ENCODE measurements around the gene ASPDH. TPM values are rescaled to one million over a fixed set of nuclear protein-coding genes. Genes with fewer than 3 reads are reported as not detected.

Gene ASPDH
- polyA plus RNA-seq, 2 donors, result not detected

DNA sequence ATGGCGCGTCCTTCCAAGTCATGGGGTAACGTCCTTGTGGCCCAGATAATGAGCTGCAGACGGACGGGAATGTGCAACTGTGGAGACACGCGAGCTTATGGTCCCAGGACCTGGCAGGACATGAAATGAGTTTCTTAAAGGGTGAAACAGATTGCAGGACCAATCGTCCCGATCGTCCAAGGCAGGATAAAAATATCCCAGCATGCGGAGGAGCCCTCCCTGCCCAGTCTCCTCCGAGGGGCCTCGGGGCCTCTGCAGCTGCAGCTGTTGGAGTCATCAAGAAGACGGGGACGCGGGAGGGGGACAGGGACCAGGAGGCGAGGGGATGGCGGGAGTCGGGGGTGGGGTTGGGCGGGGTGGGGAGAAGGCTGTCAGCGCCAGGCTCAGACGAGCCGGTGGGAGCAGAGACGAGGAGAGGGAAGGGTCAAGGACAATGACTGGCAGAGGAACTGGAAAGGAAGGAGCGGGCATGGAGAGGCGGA, 22.7 kb downstream of the ASPDH start:
- Histone ChIP-seq H3K4me1 (ENCODE audit: control insufficient read depth in 2 of 2, insufficient read depth in 2 of 2, low read length in 1 of 2) (peaks cover 0 to 4% of the 10 kb centered on the region in 2 donors), H3K9me3 (ENCODE audit: control insufficient read depth in 2 of 2, insufficient read depth in 1 of 2, low read depth in 1 of 2, low read length in 1 of 2) (no peaks in the 10 kb centered on the region), H3K27me3 (ENCODE audit: control insufficient read depth in 1 of 2, insufficient read depth in 2 of 2, low read length in 2 of 2) (no peaks in the 10 kb centered on the region), H3K36me3 (ENCODE audit: control insufficient read depth in 2 of 2, insufficient read depth in 2 of 2, low read length in 1 of 2) (no peaks in the 10 kb centered on the region), H3K4me3 (ENCODE audit: low read depth in 1 of 2, low read length in 2 of 2) (no peak overlapping the region), H3K27ac (ENCODE audit: low read depth in 2 of 2, low read length in 1 of 2) (no peak overlapping the region)
- 41 to 45% methylated on average over 26 of the region's 26 CpGs for WGBS, 2 donors

DNA sequence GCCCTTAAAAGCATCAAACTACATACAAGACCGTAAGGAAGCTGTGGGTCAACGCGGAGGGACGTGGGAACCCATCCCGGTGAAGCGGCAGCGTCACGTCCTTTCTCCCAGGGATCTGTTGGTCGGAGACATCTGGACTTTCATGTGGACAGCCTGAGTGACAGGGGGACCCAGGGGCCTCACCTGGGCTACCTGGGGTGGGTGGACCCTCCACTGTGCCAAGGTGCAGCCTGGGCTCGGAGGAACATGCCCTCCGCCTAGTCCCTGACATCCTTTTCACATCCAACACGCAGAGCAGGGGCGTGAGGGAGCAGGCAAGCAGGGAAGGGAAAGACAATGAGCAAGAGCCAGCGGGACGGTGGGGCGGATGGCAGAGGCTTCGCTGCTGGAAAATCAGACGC, 23.3 kb downstream of the ASPDH start:
- Histone ChIP-seq H3K27ac (ENCODE audit: low read depth in 2 of 2, low read length in 1 of 2) (no peak overlapping the region), H3K9me3 (ENCODE audit: control insufficient read depth in 2 of 2, insufficient read depth in 1 of 2, low read depth in 1 of 2, low read length in 1 of 2) (no peaks in the 10 kb centered on the region), H3K4me3 (ENCODE audit: low read depth in 1 of 2, low read length in 2 of 2) (peak overlapping the region in 1 of 2 donors; percentile 2), H3K27me3 (ENCODE audit: control insufficient read depth in 1 of 2, insufficient read depth in 2 of 2, low read length in 2 of 2) (no peaks in the 10 kb centered on the region), H3K36me3 (ENCODE audit: control insufficient read depth in 2 of 2, insufficient read depth in 2 of 2, low read length in 1 of 2) (no peaks in the 10 kb centered on the region), H3K4me1 (ENCODE audit: control insufficient read depth in 2 of 2, insufficient read depth in 2 of 2, low read length in 1 of 2) (peaks cover 0 to 4% of the 10 kb centered on the region in 2 donors)
- WGBS, 2 donors, result 92 to 95% methylated on average over 18 of the region's 18 CpGs

DNA sequence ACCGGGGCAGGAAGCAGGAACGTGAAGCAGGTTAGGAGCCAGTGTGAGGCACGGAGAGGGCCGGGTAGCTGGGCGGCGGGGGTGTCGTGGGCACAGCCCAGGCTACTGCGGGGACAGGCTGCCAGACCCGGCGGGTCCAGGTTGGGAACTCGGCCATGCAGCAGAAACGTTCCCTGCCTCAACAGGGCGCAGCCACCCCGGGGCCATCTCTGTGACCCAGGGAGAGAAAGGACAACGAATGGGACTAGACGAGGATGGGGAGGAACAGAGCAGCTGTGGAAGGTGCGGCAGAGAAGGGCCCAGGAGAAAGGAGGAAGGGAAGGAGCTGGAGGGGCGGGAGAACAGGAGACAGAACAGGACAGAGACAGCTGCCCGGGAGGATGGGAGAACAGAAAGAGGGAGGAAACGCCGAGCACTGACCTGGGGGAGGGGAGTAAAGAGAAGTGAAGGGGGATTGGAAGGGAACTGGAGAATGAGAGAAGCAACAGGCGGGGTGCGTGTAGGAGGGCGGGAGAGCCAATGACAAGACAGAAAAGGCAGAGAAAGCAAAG, 24.2 kb downstream of the ASPDH start:
- H3K4me1 ChIP-seq (ENCODE audit: control insufficient read depth in 2 of 2, insufficient read depth in 2 of 2, low read length in 1 of 2), result peaks cover 0 to 4% of the 10 kb centered on the region in 2 donors
- H3K27ac ChIP-seq (ENCODE audit: low read depth in 2 of 2, low read length in 1 of 2), result no peak overlapping the region
- peaks cover 0 to 3% of the 10 kb centered on the region in 2 donors for H3K36me3 ChIP-seq (ENCODE audit: control insufficient read depth in 2 of 2, insufficient read depth in 2 of 2, low read length in 1 of 2)
- WGBS, 2 donors, result 53 to 61% methylated on average over 23 to 24 of the region's 24 CpGs
- H3K4me3 ChIP-seq (ENCODE audit: low read depth in 1 of 2, low read length in 2 of 2), result no peak overlapping the region
- peaks cover 0 to 3% of the 10 kb centered on the region in 2 donors for H3K9me3 ChIP-seq (ENCODE audit: control insufficient read depth in 2 of 2, insufficient read depth in 1 of 2, low read depth in 1 of 2, low read length in 1 of 2)
- H3K27me3 ChIP-seq (ENCODE audit: control insufficient read depth in 1 of 2, insufficient read depth in 2 of 2, low read length in 2 of 2), result no peaks in the 10 kb centered on the region

DNA sequence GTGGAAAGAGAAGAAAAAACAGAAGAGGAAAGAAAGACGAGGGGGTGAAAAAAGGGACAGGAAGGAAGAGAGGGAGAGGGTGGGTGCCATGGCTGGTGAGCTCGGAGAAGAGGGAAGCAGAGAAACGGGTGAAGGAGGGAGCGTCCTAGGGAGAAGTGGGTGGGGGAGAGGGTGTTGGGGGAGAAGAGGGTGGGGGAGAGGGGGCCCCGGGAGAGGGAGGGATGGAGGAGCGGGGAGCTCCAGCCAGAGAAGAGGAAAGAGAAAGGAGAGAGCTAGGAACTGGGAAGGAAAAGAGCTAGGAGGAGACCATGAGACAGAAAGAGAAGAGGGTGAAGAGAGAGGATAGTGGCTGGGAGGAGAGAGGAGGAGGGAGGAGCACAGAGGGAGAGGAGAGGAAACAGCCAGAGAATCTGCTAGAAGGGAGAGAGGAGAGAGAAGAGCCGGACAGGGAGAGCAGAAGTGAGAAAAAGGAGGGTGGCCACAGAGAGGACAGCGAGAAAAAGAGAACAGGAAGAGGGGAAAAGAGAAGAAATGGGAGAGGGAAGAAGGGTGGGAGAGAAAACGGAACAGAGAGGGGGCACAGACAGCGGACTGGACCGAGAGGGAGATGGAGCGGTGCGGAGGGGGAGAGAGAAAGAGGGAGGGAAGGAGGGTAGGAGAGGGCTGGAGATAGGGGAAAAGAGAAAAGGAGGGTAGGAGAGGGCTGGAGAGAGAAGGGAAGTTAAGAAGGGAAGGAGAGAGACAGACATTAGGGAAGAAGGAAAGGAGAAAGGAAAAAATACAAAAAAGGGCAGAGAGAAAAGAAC, 25.1 kb downstream of the ASPDH start:
- Histone ChIP-seq H3K27me3 (ENCODE audit: control insufficient read depth in 1 of 2, insufficient read depth in 2 of 2, low read length in 2 of 2) (no peaks in the 10 kb centered on the region), H3K4me3 (ENCODE audit: low read depth in 1 of 2, low read length in 2 of 2) (no peak overlapping the region), H3K9me3 (ENCODE audit: control insufficient read depth in 2 of 2, insufficient read depth in 1 of 2, low read depth in 1 of 2, low read length in 1 of 2) (peaks cover 0 to 3% of the 10 kb centered on the region in 2 donors), H3K27ac (ENCODE audit: low read depth in 2 of 2, low read length in 1 of 2) (no peak overlapping the region), H3K36me3 (ENCODE audit: control insufficient read depth in 2 of 2, insufficient read depth in 2 of 2, low read length in 1 of 2) (peaks cover 0 to 3% of the 10 kb centered on the region in 2 donors), H3K4me1 (ENCODE audit: control insufficient read depth in 2 of 2, insufficient read depth in 2 of 2, low read length in 1 of 2) (peaks cover 0 to 4% of the 10 kb centered on the region in 2 donors)
- 37 to 38% methylated on average over 13 of the region's 13 CpGs for WGBS, 2 donors

DNA sequence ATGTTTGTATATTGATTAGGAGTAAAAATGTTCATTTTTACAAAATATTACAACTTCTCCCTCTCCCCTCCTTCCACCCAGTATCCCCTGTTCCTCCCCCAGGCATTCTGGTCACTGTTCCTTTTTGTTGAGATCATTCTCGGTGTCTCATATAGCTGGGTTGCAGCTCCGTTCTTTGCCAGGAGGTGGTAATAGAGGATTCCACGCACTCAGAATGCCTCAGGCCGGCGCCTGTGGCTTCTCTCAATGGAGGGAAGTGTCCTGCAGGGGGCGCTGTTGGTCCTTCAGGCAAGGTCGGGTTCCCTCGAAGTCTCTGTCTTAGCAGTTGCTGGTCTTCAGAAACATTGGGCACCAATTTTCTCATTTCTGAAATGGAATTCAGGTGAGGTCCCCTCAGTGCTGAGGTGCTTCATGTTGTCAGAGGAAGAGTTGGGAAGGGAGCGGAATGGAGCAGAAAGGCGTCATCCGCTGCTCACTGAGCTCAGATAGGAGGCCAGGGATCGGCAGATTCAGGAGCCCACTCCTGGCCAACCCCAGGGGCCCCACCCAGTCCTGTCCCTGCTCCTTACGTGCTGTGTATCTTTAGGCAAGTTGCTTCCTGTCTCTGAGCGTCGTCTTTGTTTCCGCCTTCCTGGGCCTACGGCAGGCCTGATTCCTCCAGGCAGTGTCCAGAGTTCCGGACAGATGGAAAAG, 26.7 kb downstream of the ASPDH start:
- Histone ChIP-seq H3K4me3 (ENCODE audit: low read depth in 1 of 2, low read length in 2 of 2) (no peak overlapping the region), H3K27me3 (ENCODE audit: control insufficient read depth in 1 of 2, insufficient read depth in 2 of 2, low read length in 2 of 2) (no peaks in the 10 kb centered on the region), H3K9me3 (ENCODE audit: control insufficient read depth in 2 of 2, insufficient read depth in 1 of 2, low read depth in 1 of 2, low read length in 1 of 2) (peaks cover 0 to 3% of the 10 kb centered on the region in 2 donors), H3K4me1 (ENCODE audit: control insufficient read depth in 2 of 2, insufficient read depth in 2 of 2, low read length in 1 of 2) (peaks cover 0 to 4% of the 10 kb centered on the region in 2 donors), H3K27ac (ENCODE audit: low read depth in 2 of 2, low read length in 1 of 2) (no peak overlapping the region), H3K36me3 (ENCODE audit: control insufficient read depth in 2 of 2, insufficient read depth in 2 of 2, low read length in 1 of 2) (peaks cover 3 to 10% of the 10 kb centered on the region in 2 donors)
- 72 to 75% methylated on average over 18 of the region's 18 CpGs for WGBS, 2 donors

DNA sequence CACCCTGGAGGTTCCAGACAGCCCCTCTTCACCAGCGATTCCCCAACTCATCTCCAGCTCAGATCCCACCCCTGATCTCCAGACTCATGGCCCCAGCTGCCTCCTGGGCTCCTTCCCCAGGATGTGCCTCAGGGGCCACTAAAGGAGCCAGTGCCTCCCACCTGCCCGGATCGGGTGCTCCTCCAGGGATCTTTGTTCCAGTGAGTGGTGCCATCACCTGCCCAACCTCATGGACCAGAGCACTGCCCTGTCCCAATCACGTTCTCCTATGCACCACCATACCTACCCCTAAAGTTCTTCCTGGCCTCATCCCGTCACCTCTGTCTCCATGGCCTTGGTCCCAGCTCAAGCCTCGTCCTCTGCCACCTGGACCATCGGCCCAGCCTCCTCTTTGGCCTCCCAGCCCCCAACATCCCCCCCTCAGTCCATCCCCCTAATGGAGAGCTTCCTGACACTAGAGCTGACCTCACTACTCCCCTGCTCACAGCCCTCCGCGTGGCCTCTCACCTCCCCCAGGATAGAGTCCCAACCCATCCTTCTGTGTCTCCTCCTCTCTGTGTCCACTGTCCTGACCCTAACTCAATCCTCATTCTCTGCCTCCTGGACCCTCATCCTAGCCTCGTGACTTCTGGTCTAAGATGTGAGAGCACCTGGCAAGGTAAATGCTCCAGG, 28.3 kb downstream of the ASPDH start:
- H3K9me3 ChIP-seq (ENCODE audit: control insufficient read depth in 2 of 2, insufficient read depth in 1 of 2, low read depth in 1 of 2, low read length in 1 of 2), result peaks cover 0 to 3% of the 10 kb centered on the region in 2 donors
- no peak overlapping the region for H3K27ac ChIP-seq (ENCODE audit: low read depth in 2 of 2, low read length in 1 of 2)
- peaks cover 0 to 4% of the 10 kb centered on the region in 2 donors for H3K4me1 ChIP-seq (ENCODE audit: control insufficient read depth in 2 of 2, insufficient read depth in 2 of 2, low read length in 1 of 2)
- H3K4me3 ChIP-seq (ENCODE audit: low read depth in 1 of 2, low read length in 2 of 2), result no peak overlapping the region
- no peaks in the 10 kb centered on the region for H3K27me3 ChIP-seq (ENCODE audit: control insufficient read depth in 1 of 2, insufficient read depth in 2 of 2, low read length in 2 of 2)
- 90 to 94% methylated on average over 10 of the region's 10 CpGs for WGBS, 2 donors
- peaks cover 3 to 23% of the 10 kb centered on the region in 2 donors for H3K36me3 ChIP-seq (ENCODE audit: control insufficient read depth in 2 of 2, insufficient read depth in 2 of 2, low read length in 1 of 2)

DNA sequence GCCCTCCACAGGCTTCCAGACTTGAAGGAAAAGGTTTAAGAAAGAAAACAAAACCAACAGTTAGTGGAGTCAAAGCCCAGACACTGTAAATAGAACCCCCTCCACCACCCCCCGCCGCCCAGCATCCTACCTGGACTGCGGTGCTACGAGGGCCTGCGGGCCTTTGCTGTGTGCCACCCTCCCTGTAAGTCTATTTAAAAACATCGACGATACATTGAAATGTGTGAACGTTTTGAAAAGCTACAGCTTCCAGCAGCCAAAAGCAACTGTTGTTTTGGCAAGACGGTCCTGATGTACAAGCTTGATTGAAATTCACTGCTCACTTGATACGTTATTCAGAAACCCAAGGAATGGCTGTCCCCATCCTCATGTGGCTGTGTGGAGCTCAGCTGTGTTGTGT, 30.8 kb downstream of the ASPDH start:
- Histone ChIP-seq H3K4me3 (ENCODE audit: low read depth in 1 of 2, low read length in 2 of 2) (no peak overlapping the region), H3K27ac (ENCODE audit: low read depth in 2 of 2, low read length in 1 of 2) (no peak overlapping the region), H3K27me3 (ENCODE audit: control insufficient read depth in 1 of 2, insufficient read depth in 2 of 2, low read length in 2 of 2) (no peaks in the 10 kb centered on the region), H3K36me3 (ENCODE audit: control insufficient read depth in 2 of 2, insufficient read depth in 2 of 2, low read length in 1 of 2) (peaks cover 3 to 39% of the 10 kb centered on the region in 2 donors), H3K4me1 (ENCODE audit: control insufficient read depth in 2 of 2, insufficient read depth in 2 of 2, low read length in 1 of 2) (peaks cover 0 to 4% of the 10 kb centered on the region in 2 donors), H3K9me3 (ENCODE audit: control insufficient read depth in 2 of 2, insufficient read depth in 1 of 2, low read depth in 1 of 2, low read length in 1 of 2) (peaks cover 0 to 3% of the 10 kb centered on the region in 2 donors)
- 86 to 88% methylated on average over 10 of the region's 10 CpGs for WGBS, 2 donors

DNA sequence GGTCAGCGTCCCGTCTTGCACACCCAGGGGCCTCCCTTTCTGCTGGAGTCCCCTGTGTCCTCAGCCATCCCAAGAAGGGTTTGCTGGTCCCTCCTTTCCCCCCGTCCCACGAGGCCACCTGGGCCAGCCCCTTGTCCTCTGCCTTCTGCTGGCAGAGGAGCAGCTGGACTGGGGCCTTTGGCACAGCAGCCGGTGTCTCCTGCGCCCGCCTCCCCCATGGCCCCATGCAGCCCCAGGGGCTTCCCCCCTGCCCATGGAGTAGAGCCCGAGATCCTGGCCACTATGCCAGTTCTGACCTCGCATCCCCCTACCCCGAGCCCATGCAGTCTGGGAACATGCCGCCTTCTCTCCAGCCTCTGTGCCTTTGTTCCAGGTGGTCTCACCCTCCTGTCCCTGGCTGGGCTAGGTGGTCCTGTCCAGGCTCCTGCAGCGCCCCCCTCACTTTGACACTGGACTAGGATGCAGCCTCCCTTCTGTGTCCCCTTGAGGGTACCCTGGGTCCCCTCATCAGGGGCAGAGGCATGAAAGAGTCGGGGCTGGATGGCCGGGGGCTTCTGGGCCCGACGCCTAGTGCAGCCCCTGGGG, 31.4 kb downstream of the ASPDH start:
- H3K9me3 ChIP-seq (ENCODE audit: control insufficient read depth in 2 of 2, insufficient read depth in 1 of 2, low read depth in 1 of 2, low read length in 1 of 2), result peaks cover 0 to 3% of the 10 kb centered on the region in 2 donors
- 83 to 92% methylated on average over 12 to 16 of the region's 16 CpGs for WGBS, 2 donors
- no peak overlapping the region for H3K27ac ChIP-seq (ENCODE audit: low read depth in 2 of 2, low read length in 1 of 2)
- no peak overlapping the region for H3K4me3 ChIP-seq (ENCODE audit: low read depth in 1 of 2, low read length in 2 of 2)
- no peaks in the 10 kb centered on the region for H3K27me3 ChIP-seq (ENCODE audit: control insufficient read depth in 1 of 2, insufficient read depth in 2 of 2, low read length in 2 of 2)
- peaks cover 4 to 5% of the 10 kb centered on the region in 2 donors for H3K4me1 ChIP-seq (ENCODE audit: control insufficient read depth in 2 of 2, insufficient read depth in 2 of 2, low read length in 1 of 2)
- peaks cover 3 to 39% of the 10 kb centered on the region in 2 donors for H3K36me3 ChIP-seq (ENCODE audit: control insufficient read depth in 2 of 2, insufficient read depth in 2 of 2, low read length in 1 of 2)

Measured in esophagus (tissue), 2 donors.